ENCODE data around the gene ADAMTS3. TPM values are rescaled to one million over a fixed set of nuclear protein-coding genes. Genes with fewer than 3 reads are reported as not detected.

The ADAMTS3 gene
- total and polyA plus RNA-seq, 2 of the 13 experiments (the other 11 are each of a cell fraction or from before 2014, with no cell fraction given) = not detected

DNA sequence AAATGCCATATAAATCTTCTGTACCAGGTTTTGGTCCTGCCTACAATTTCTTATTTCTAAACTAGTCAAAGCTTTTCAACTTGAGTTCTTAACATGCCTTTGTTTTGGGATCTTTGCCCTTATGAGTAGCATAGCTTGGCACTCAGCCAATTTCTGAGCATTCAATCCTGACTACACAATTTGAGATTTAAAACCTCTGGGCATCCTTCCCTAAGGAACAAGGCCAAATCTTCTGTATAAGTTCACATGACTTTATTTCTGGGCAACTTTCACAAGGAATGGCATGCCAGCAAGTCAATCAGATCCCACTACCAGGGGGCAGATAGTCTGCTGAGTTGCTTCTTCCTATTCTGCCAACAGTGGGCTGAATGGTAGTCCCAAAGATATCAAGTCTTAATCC is 254.2 kb downstream of the ADAMTS3 start:
- no peak overlapping the region for H3K4me3 ChIP-seq (replicated peaks in 1 of 3; ENCODE audit: insufficient read depth in 1 of 3, low read depth in 2 of 3, low read length in 3 of 3)
- no peak overlapping the region for H3K4me2 ChIP-seq (ENCODE audit: low read depth, low read length)
- H3K79me2 ChIP-seq (ENCODE audit: insufficient read depth, low read length) = no peaks in the 10 kb centered on the region
- H3K36me3 ChIP-seq (replicated peaks in 1 of 2; ENCODE audit: control insufficient read depth in 1 of 2, insufficient read depth in 2 of 2, low read length in 2 of 2) = no peaks in the 10 kb centered on the region
- DNase-seq (ENCODE audit: low spot score) (no peak), FAIRE-seq (no peak), ATAC-seq (no peak)
- in situ Hi-C loops (cut with HindIII; ENCODE audit: extremely low pct_ligation_motif_present, low pct_unique_long_range_greater_than_20kb) (loop anchor here (25.0 kb wide), 1 partner anchor 697 kb away; no protein-coding TSS in a partner anchor), intact Hi-C loops (cut with micrococcal nuclease; ENCODE audit: unreplicated experiment) (no loop called here)
- no peaks in the 10 kb centered on the region for H3K27me3 ChIP-seq (ENCODE audit: control insufficient read depth in 1 of 2, insufficient read depth in 2 of 2, low read length in 2 of 2)
- TF ChIP-seq LCORL (IDR thresholded peaks at IDR 0.05) = peak; percentile 74
- TF ChIP-seq LCORL (CRISPR knock-in tag; IDR thresholded peaks at IDR 0.05) = no peak
- TF ChIP-seq BRD4 (CRISPR knock-in tag; IDR thresholded peaks at IDR 0.05) = no peak
- ChIA-PET CTCF (ENCODE audit: low intra/inter-chr PET ratio, low total read pairs) (no interaction called here), POLR2A (no interaction called here)
- no TSS peak for BruUV-seq (replicated peaks)
- no peak overlapping the region for H3K9ac ChIP-seq (ENCODE audit: insufficient read depth, low read depth, low read length)
- H3K9me3 ChIP-seq (ENCODE audit: low read length) = no peaks in the 10 kb centered on the region
- H3K4me1 ChIP-seq (ENCODE audit: insufficient read depth, low read length) = no peaks in the 10 kb centered on the region
- no peaks in the 10 kb centered on the region for H4K20me1 ChIP-seq (ENCODE audit: insufficient read depth, low read length)
- no peak overlapping the region for H2AFZ ChIP-seq (ENCODE audit: low read length)
- no peak overlapping the region for H3K27ac ChIP-seq (ENCODE audit: extremely low read length, insufficient read depth, low read length)

- H3K27me3 ChIP-seq (ENCODE audit: control insufficient read depth in 1 of 2, insufficient read depth in 2 of 2, low read length in 2 of 2) = no peaks in the 10 kb centered on the region
- intact Hi-C loops (cut with micrococcal nuclease; ENCODE audit: unreplicated experiment) (no loop called here), in situ Hi-C loops (cut with HindIII; ENCODE audit: extremely low pct_ligation_motif_present, low pct_unique_long_range_greater_than_20kb) (loop anchor here (25.0 kb wide), 1 partner anchor 699 kb away; no protein-coding TSS in a partner anchor)
- H4K20me1 ChIP-seq (ENCODE audit: insufficient read depth, low read length) = no peaks in the 10 kb centered on the region
- ChIA-PET POLR2A (no interaction called here), CTCF (ENCODE audit: low intra/inter-chr PET ratio, low total read pairs) (no interaction called here)
- DNase-seq (ENCODE audit: low spot score) (no peak), FAIRE-seq (no peak), ATAC-seq (no peak)
- H3K4me3 ChIP-seq (replicated peaks in 1 of 3; ENCODE audit: insufficient read depth in 1 of 3, low read depth in 2 of 3, low read length in 3 of 3) = no peak overlapping the region
- BruUV-seq (replicated peaks) = no TSS peak
- no peaks in the 10 kb centered on the region for H3K4me1 ChIP-seq (ENCODE audit: insufficient read depth, low read length)
- no peaks in the 10 kb centered on the region for H3K79me2 ChIP-seq (ENCODE audit: insufficient read depth, low read length)
- H3K9ac ChIP-seq (ENCODE audit: insufficient read depth, low read depth, low read length) = no peak overlapping the region
- no peak overlapping the region for H3K4me2 ChIP-seq (ENCODE audit: low read depth, low read length)
- H3K36me3 ChIP-seq (replicated peaks in 1 of 2; ENCODE audit: control insufficient read depth in 1 of 2, insufficient read depth in 2 of 2, low read length in 2 of 2) = no peaks in the 10 kb centered on the region
- no peak overlapping the region for H2AFZ ChIP-seq (ENCODE audit: low read length)
- no peak overlapping the region for H3K27ac ChIP-seq (ENCODE audit: extremely low read length, insufficient read depth, low read length)
- no peaks in the 10 kb centered on the region for H3K9me3 ChIP-seq (ENCODE audit: low read length)
- 28% methylated on average over 5 of the region's 5 CpGs for WGBS (ENCODE audit: low lambda C conversion rate)
- TF ChIP-seq, protein P1, sequence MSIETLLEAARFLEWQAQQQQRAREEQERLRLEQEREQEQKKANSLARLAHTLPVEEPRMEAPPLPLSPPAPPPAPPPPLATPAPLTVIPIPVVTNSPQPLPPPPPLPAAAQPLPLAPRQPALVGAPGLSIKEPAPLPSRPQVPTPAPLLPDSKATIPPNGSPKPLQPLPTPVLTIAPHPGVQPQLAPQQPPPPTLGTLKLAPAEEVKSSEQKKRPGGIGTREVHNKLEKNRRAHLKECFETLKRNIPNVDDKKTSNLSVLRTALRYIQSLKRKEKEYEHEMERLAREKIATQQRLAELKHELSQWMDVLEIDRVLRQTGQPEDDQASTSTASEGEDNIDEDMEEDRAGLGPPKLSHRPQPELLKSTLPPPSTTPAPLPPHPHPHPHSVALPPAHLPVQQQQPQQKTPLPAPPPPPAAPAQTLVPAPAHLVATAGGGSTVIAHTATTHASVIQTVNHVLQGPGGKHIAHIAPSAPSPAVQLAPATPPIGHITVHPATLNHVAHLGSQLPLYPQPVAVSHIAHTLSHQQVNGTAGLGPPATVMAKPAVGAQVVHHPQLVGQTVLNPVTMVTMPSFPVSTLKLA (IDR thresholded peaks at IDR 0.05) = no peak
- TF ChIP-seq STAT5B (CRISPR knock-in tag; IDR thresholded peaks at IDR 0.05) (no peak), TCF12 (IDR thresholded peaks at IDR 0.05) (no peak), TCF12 (CRISPR knock-in tag; IDR thresholded peaks at IDR 0.05) (no peak), ZNF784 (CRISPR knock-in tag; IDR thresholded peaks at IDR 0.05; ENCODE audit: borderline replicate concordance) (no peak), ERF (CRISPR knock-in tag; IDR thresholded peaks at IDR 0.05) (no peak), FOXK1 (CRISPR knock-in tag; IDR thresholded peaks at IDR 0.05; ENCODE audit: borderline replicate concordance, low read depth) (no peak), PBX2 (CRISPR knock-in tag; IDR thresholded peaks at IDR 0.05) (no peak), ZNF552 (CRISPR knock-in tag; IDR thresholded peaks at IDR 0.05; ENCODE audit: borderline replicate concordance) (no peak)
- TF ChIP-seq, protein P2, sequence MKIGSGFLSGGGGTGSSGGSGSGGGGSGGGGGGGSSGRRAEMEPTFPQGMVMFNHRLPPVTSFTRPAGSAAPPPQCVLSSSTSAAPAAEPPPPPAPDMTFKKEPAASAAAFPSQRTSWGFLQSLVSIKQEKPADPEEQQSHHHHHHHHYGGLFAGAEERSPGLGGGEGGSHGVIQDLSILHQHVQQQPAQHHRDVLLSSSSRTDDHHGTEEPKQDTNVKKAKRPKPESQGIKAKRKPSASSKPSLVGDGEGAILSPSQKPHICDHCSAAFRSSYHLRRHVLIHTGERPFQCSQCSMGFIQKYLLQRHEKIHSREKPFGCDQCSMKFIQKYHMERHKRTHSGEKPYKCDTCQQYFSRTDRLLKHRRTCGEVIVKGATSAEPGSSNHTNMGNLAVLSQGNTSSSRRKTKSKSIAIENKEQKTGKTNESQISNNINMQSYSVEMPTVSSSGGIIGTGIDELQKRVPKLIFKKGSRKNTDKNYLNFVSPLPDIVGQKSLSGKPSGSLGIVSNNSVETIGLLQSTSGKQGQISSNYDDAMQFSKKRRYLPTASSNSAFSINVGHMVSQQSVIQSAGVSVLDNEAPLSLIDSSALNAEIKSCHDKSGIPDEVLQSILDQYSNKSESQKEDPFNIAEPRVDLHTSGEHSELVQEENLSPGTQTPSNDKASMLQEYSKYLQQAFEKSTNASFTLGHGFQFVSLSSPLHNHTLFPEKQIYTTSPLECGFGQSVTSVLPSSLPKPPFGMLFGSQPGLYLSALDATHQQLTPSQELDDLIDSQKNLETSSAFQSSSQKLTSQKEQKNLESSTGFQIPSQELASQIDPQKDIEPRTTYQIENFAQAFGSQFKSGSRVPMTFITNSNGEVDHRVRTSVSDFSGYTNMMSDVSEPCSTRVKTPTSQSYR (CRISPR knock-in tag; IDR thresholded peaks at IDR 0.05; ENCODE audit: borderline replicate concordance) = no peak
Observed at GRCh38 chr4:72313121-72313520, 255.9 kb downstream of the ADAMTS3 start.

Measured in HepG2 (cell line).